Stimulated activated CD4-positive, alpha-beta T cell treated with anti-CD3 and anti-CD28 coated beads, Interleukin-12 subunit alpha, Interleukin-12 subunit beta, amount 100 ng/mL, for 24 hours (primary cell): ENCODE data around the gene MRPL40.

Source experiments
- DNase-seq, 2 experiments: peaks; one replicate each; pipeline ENCODE4 v3.0.0-alpha.2; 2020; ENCODE audit warnings: low read depth in 2 of 2

MRPL40 gene

GRCh38 chr22:19463008-19463407, 30.7 kb downstream of the MRPL40 start:
- DNase-seq: no peak

- no peak for DNase-seq
Observed at GRCh38 chr22:19463491-19464469, 31.4 kb downstream of the MRPL40 start.

- DNase-seq: no peak
Observed at GRCh38 chr22:19464546-19464945, 32.2 kb downstream of the MRPL40 start.

GRCh38 chr22:19464975-19465374, 32.6 kb downstream of the MRPL40 start:
- DNase-seq: no peak

- no peak for DNase-seq
Observed at GRCh38 chr22:19466126-19466716, 33.9 kb downstream of the MRPL40 start.

- no peak for DNase-seq
Observed at GRCh38 chr22:19466848-19467752, 34.8 kb downstream of the MRPL40 start.

GRCh38 chr22:19467912-19468311, 35.6 kb downstream of the MRPL40 start:
- no peak for DNase-seq

- no peak for DNase-seq
Observed at GRCh38 chr22:19469421-19469820, 37.1 kb downstream of the MRPL40 start.

- DNase-seq: no peak
Observed at GRCh38 chr22:19470010-19470409, 37.7 kb downstream of the MRPL40 start.

- DNase-seq: no peak
Observed at GRCh38 chr22:19471572-19471971, 39.2 kb downstream of the MRPL40 start.

- no peak for DNase-seq
Observed at GRCh38 chr22:19472233-19472632, 39.9 kb downstream of the MRPL40 start.

GRCh38 chr22:19473578-19473977, 41.2 kb downstream of the MRPL40 start:
- no peak for DNase-seq

GRCh38 chr22:19476023-19476422, 43.7 kb downstream of the MRPL40 start:
- no peak for DNase-seq

- DNase-seq: no peak
Observed at GRCh38 chr22:19477321-19478044, 45.1 kb downstream of the MRPL40 start.

- DNase-seq: no peak
Observed at GRCh38 chr22:19478045-19478900, 45.9 kb downstream of the MRPL40 start.

- DNase-seq: peak; percentile 63 to 73
Observed at GRCh38 chr22:19478901-19479354, 46.6 kb downstream of the MRPL40 start, which contains the start of gene UFD1. Gene UFD1 (minus strand): TSS chr22:19479193. CDS start chr22:19479085, 108 bp downstream.

GRCh38 chr22:19479355-19480172, 47.2 kb downstream of the MRPL40 start, which contains the start of gene CDC45:
Gene CDC45 (plus strand): TSS chr22:19479920. CDS start chr22:19479969, 49 bp downstream.
- peak; percentile 87 to 92 for DNase-seq

GRCh38 chr22:19480173-19480568, 47.8 kb downstream of the MRPL40 start:
- no peak for DNase-seq

GRCh38 chr22:19480789-19481188, 48.4 kb downstream of the MRPL40 start:
- no peak for DNase-seq
